ENCODE measurements around the gene TMEM115.

TMEM115 gene

GRCh38 chr3:50327943-50328691 lies 31.2 kb downstream of the TMEM115 start, which contains the start of gene TUSC2:
Gene TUSC2, minus strand, starts transcription at chr3:50328223. Its CDS starts 124 bp downstream, at chr3:50328099.
- peak; percentile 99 for DNase-seq

GRCh38 chr3:50327129-50327528 lies 32.2 kb downstream of the TMEM115 start:
- no peak for DNase-seq

- no peak for DNase-seq
Measured at GRCh38 chr3:50326182-50326541, 33.2 kb downstream of the TMEM115 start.

- DNase-seq, result no peak
Measured at GRCh38 chr3:50325497-50326181, 33.7 kb downstream of the TMEM115 start.

- DNase-seq, result no peak
Measured at GRCh38 chr3:50325113-50325480, 34.2 kb downstream of the TMEM115 start.

- peak; percentile 99 for DNase-seq
Measured at GRCh38 chr3:50324351-50325112, 34.8 kb downstream of the TMEM115 start.

- DNase-seq, result no peak
Measured at GRCh38 chr3:50323614-50324199, 35.6 kb downstream of the TMEM115 start.

GRCh38 chr3:50323092-50323600 lies 36.2 kb downstream of the TMEM115 start:
- no peak for DNase-seq

GRCh38 chr3:50322386-50323091 lies 36.8 kb downstream of the TMEM115 start, which contains the start of gene HYAL2:
Gene HYAL2, minus strand, starts transcription at chr3:50322745. Its CDS starts 2,256 bp downstream, at chr3:50320489.
- DNase-seq, result no peak

- DNase-seq, result no peak
Measured at GRCh38 chr3:50322115-50322385, 37.3 kb downstream of the TMEM115 start.

- DNase-seq, result peak; percentile 96
Measured at GRCh38 chr3:50321336-50322114, 37.8 kb downstream of the TMEM115 start.

- peak; percentile 80 for DNase-seq
Measured at GRCh38 chr3:50320853-50321335, 38.4 kb downstream of the TMEM115 start.

- no peak for DNase-seq
Measured at GRCh38 chr3:50319894-50320625, 39.3 kb downstream of the TMEM115 start.

GRCh38 chr3:50319181-50319893 lies 40.0 kb downstream of the TMEM115 start:
- no peak for DNase-seq

GRCh38 chr3:50318615-50319014 lies 40.7 kb downstream of the TMEM115 start:
- no peak for DNase-seq

- no peak for DNase-seq
Measured at GRCh38 chr3:50318163-50318562, 41.2 kb downstream of the TMEM115 start.

GRCh38 chr3:50317300-50317699 lies 42.0 kb downstream of the TMEM115 start:
- no peak for DNase-seq

GRCh38 chr3:50316657-50317242 lies 42.6 kb downstream of the TMEM115 start:
- peak; percentile 85 for DNase-seq

GRCh38 chr3:50314816-50315215 lies 44.5 kb downstream of the TMEM115 start:
- DNase-seq, result no peak

GRCh38 chr3:50314342-50314741 lies 45.0 kb downstream of the TMEM115 start:
- no peak for DNase-seq
